NCI-H345 treated with DMSO at 0.1 percent for 48 hours (cell line): ENCODE measurements around the gene WDR86.

Experiments used
- DNase-seq: peaks from one replicate; lab custom pipeline; 2025; ENCODE audit not compliant: unreplicated experiment; lab: John Stamatoyannopoulos, UW

The WDR86 gene

DNA sequence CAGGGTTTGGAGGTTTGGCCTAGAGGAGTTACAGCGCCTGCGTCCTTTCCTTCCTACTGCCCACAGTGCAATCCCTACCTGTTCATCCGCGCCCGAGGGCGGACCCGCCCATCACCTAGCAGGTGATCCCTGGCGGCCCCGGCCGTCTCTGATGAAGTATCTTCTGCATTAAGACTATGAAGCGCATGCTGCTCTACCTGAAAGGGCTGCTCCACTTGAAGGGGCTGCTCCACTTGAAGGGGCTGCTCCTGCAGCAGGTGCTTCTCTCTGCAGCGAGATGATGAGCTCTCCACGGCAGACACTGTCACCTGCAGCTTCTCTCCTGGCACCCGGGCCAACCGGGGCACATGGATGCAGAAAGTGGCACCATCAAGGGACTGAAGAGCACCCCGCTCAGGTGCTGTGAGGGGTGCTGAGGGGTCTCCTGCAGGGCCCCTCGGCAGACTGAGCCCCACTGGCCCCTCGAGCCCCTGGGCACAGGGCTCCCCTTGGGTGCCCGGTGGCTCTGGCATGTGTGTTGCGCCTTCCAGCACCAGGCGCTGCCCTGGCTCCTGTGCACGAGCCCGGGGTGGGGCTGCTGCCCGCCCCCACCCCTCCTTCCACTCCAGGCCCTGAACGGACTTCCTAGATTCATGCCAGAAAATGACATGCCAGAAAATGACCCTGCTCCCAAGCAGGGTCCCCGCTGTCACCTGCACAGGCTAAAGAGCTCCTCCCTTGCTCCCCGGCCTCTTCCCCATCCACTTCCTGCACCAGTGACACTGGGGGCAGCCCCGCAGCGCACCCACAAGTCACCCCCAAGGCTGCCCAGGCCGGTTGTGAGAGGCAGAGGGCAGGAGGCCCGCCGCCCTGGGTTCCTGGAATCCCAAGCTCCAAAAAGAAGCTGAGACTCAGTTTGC is 29.4 kb downstream of the WDR86 start:
- DNase-seq: no peak

DNA sequence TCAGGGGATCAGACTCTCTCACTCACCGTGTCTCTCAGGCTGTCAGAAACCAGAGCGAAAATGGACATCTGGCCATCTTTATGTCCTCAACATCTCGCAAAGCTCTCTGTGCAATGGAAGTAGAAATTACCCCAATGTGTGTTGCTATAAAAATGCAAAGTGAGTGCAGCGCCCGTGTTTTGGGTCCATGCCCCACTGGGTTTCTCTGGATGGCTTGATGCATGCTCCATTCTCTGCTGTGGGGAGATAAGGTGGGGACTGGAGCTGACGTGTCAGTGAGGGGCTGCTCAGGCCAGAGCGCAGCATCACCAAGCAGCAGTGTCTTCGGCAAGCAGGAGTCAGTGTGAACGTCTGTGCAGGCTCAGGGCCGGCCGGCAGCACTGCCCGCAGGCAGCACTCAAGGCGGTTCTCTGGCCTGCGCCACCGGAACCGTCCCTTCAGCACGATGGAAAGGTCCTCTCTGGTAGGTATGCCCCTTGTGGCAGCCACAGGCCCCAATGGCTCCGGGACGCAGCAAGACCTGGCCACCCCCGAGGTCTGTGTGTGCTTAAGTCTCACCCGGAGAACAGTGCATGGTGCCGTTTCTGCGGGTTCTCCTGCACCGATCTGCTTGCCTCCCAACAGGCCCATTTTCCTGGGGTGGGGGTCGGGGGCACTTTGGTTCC is 30.2 kb downstream of the WDR86 start:
- no peak for DNase-seq

DNA sequence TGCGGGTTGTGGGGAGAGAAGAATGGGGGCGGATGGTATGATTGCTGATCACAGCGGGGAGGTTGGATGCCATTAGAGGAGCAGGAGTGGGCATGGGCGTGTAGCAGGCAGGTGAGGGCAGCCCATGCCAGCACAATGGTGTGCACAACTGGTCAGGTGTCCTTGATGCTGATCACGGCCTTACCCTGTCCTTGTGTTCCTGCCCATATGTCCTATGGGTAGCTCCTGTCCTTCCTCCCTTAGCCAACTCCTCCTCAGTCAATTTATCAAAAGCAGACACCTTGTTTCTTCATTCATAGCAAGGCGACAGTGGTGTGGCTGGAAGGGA is 30.7 kb downstream of the WDR86 start:
- no peak for DNase-seq

DNA sequence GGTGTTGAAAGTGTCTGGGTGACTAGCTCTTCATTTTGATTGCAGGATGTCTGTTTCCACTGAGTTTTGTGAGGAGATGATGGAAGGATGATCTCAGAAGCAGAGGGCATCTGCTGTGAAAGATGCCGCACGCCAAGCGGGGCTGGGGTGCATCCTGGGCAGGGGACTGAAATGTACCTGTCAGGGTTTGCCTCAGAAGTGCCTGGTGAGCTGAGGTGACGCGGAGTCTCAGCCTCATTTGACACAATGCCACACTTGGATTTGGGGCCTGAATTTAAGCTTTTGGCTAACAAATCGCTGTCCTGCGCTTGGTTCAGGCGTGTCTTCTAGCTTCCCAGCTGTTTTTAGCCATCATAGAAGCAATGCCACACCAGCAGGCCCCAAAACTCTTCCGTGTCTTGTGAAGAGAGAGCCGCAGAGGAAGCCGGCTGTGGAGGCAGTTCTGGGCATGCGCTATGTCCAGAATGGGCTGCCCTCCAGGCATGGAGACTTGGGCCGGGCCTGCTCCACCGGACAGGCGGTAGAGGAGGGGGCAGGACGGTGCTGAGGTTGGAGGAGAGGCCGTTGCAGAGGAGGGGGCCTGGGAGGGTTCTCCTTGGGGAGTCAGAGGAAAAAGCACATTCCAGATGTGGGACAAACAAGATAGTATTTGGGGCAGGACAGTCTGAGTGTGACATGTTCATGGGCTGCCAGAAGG is 31.2 kb downstream of the WDR86 start:
- no peak for DNase-seq

DNA sequence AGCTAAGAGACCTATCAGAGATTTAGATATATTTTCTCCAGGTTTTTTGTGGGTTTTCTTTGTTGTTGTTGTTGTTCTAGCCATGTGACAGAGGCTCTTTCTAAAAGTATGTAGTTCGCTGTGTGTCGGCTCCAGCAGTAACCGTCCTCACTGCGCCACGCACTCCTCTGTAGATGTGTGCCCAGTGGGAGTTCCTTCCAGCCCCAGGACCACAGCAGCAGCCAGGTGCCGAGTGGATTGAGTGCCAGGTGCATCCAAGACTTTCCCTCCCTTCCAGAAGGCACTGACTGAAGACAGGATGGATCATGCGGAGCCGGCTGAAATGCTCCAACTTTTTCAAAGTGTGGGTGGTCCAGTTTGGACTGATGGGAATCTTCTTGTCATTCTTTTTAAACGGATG is 31.8 kb downstream of the WDR86 start:
- DNase-seq: no peak

DNA sequence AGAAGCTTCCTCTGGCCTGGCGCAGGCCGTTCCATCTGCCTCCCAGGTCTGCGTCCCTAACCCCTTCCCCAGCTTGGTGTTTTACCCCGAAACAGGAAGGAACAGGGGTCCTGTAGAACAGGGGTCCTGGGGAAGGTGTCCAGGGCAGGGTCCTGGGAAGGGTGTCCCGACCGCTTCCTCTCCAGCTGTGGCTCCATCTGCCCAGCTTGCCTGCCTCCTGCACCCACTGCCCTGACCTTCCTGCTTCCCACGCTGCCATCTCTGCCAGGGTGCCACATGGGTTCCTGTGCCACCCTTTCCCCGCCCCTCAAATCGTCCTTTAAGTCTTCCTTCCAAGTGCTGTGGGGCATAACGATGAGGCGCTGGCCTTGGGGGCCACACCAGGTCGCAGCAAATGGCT is 32.4 kb downstream of the WDR86 start:
- no peak for DNase-seq

DNA sequence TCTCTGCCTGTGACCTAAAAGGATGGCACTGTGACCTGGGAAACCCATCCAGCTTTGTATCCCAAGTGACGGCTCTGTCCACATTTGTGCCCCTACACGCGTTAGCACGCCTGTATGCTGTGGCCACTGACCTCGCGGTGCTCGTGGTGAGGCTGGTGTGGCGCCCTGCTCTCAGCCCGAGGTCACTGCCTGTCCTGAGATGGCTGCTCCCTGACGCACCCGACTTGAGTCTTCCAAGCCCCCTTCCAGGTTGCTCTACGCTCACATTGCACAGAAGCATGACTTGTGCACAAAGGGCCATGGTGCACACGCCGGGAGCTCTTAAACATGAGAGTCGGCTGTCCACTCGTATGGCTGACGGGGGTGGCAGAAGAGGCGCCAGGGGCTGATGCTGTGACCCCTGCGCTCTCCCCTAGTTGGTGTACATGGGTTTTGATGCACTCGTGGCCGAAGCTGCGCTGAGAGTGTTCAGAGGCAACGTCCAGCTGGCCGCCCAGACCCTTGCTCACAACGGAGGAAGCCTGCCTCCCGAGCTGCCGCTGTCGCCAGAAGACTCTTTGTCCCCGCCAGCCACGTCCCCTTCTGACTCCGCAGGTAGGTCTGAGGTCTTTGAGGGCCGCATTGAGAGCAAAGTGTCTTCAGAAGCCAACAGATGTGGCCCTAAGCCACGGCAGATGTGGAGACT is 33.5 kb downstream of the WDR86 start:
- DNase-seq: no peak

DNA sequence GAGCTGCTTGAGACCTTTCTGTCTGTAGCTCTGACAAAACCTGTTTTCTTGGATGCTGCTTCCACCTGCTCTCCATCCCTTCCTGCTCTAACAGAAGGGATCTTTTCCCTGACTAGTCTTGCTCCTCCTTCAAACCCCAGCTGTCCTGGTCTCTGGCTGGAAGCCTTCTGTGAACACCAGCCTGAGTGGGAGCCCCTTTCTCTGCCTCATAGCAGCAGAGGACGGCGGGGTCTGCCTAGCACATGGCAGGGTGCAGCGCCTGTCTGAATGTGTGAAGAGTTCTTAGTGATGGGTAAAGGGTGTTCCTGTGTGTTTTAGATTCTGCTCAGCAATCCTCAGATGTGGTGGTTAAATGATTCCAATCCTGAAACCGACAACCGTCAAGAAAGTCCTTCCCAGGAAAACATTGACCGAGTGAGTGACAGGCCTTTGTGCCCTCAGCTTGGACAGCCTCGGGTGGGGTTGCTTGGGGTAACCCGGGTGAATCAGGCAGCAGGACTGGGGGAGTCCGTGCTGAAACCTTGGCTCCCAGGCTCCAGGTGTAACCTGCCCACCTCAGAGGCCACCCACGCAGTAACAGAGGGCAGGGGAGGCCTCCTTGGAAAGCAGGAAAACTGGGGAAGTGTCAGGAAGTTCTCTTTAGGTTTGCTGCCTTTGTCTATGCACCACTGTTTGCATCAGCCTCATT is 34.2 kb downstream of the WDR86 start:
- DNase-seq: no peak

DNA sequence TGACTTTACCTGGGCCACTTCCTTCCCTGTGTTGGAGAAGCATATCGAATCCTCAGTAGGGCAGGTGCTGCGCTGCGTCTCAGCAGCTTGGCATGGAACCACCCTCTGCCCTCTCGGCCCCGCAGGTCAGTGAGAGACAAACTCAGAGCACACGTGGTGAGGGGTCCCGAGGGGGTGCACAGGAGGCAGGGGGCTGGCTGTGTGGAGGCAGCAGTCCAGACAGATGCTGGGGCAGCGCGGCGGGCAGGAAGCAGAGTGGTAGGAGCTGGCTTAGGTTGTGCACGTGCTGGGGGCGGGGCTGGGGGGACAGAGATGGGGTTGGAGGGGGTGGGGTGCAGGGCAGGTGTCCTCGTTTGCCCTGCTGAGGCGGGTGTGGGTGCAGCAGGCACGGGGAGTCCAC is 35.1 kb downstream of the WDR86 start:
- DNase-seq: no peak

DNA sequence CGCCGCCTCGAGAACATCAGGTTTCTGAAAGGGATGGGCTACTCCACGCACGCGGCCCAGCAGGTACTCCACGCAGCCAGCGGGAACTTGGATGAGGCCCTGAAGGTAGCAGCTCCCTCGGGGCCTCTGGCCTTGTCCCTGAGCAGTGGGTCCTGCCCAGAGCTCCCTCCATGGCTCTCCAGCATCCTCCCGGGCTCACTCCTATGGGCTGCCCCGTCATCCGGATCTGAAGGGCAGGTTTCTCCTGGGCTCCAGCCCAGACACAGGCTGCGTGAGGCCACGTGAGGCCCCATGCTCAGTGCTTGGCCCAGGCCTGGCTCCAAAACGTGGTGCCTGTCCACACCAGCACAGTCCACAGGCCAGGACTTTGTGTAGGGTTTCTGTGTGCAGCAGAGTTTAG is 35.7 kb downstream of the WDR86 start:
- DNase-seq: no peak

DNA sequence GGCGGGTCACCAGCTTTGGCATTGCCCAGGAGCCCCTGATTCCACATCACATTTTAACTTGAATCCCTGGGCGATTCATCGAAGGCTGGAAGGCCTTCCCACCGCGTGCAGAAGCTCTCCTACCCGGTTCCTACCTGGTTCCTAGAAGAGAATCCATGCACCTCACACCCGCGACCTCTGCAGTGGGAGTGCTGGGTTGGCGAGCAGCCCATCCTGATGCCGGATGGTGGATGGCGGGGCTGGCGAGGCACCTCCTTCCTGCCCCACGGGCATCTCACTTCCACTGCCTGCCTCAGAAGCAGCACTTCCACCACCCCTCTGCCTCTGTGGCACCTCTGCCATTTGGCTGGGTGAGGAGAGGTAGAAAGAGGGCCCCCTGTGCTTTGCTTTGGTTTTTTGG is 36.2 kb downstream of the WDR86 start:
- no peak for DNase-seq

DNA sequence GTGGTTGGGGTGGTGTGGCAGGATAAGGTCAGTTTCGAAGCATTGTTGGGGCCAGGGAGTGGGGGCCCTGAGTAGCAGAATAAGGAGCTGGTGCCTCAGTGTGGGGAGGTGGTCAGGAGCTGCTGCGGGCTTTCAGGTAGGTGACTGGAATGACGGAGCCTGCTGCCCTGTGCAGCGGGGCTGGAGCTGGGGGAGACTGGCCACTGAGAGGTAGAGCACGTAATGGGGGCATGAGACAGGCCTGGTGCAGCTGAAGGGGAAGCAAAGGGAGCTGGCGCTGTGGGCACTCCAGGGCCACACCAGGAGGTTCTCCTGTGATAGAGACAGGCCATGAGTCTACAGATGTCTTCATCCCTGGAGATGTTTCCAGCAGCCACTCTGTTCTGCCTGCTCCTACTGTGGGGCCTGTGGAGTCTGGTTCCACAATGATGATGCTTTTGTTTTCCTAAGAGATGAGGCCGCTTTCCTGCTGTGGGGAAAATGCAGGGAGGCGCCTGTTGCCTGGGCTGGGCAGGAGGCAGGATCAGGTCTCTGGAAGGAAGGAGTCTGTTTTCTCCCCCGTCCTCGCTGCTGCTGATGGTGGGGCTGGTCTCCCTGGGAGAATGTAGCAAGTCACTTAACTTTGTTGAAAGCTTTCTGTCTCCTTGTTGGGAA is 37.1 kb downstream of the WDR86 start:
- DNase-seq: no peak

DNA sequence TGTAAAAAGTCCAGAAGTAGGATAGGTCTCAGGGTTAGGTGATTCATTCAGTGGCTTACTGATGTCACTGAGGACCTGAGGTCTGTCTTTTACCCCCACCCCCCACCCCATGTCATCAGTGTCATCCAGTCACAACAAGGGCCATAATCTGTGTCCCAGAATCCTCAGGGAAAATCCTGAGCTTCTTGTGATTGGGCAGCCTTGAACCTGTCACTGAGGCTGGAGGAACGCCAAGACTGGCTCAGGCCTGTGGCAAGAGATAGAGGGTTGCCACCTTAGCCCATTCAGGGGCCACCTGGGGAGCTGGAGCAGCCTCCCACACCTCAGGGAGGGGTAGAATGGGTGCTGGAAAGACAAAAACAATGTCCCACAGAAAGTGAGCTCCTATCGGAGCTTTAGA is 38.6 kb downstream of the WDR86 start:
- DNase-seq: no peak

DNA sequence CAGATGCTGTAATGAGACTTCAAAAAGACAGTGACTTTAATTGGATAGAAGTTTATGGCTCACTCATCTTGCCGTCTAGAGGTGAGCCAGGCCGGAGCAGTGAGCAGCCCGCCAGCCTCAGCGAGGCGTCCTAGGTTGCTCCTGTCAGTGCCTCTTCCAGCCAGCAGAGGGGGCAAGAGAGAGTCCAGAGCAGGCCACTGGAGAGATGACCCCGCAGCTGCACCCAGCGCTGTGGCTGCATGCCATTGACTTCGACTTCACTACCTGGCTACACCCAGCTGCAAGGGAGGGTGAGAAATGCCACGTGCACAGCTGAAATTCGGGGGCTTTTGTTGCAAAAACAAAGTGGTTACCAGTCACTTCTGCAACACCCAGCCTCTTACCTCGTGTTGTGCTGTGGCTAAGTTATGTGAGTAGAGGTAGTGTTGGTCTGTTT is 41.7 kb downstream of the WDR86 start:
- peak; percentile 72 for DNase-seq

DNA sequence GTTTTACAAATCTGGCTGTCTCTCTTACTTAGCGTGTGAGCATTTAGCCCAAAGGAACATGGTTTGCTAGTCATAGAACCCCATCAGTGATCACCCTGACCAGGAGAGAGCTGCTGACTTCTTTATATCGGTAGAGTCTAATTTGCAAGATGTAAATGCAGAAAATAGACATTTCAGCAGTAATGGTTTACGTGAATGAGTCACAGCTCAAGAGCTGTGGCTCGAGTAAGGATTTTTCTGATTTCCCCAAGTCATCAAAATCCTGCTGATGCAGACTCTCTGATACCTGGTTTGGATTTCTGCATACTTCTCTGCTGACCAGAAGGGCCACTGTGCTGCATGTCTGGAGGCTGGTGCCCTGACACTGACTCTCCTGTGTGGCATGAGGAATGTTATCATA is 42.6 kb downstream of the WDR86 start:
- DNase-seq: no peak

DNA sequence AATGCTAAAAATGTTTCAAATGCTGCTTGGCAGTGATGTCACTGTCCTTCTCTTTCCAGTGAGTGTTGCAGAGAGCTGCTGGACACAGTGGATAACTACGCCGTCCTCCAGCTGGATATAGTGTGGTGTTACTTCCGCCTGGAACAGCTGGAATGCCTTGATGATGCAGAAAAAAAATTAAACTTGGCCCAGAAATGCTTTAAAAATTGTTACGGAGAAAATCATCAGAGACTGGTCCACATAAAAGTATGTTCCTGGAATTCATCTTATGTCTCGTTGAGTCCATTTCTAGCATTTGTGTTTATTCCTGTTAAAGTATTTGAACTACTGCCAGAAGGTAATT is 43.0 kb downstream of the WDR86 start:
- no peak for DNase-seq

DNA sequence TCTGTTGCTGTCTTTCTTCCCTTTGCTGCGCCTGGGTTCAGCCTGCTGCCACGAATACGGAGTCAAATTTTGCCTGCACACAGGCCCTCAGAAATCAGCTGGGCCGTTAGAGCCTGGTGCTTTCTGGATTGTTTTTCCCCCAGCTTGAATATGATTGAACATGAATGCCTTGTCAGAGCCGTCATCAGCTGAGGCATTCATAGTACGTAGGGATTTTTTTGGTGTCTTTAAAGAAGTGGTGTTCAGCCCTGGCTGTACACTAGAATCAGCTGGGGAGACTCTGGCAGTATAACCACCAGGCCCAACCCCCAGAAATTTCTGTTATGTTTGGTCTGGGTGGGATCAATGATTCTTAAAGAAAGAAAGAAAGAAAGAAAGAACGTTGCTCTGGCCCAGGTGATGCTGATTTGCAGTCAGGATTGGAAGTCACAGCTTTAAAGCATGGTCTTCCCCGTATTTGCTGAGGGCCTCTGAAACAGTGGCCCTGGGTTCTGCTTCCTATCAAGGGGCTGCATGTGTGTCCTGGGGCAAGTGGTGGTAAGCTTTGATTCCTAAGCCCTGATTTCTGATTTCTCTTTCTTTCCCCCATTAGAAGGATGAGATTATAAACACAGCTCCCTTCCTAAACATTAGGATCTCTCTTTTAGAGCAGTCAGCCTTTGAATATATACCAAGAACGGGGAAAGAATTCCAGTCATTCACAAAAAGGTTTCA is 43.5 kb downstream of the WDR86 start:
- DNase-seq: no peak

DNA sequence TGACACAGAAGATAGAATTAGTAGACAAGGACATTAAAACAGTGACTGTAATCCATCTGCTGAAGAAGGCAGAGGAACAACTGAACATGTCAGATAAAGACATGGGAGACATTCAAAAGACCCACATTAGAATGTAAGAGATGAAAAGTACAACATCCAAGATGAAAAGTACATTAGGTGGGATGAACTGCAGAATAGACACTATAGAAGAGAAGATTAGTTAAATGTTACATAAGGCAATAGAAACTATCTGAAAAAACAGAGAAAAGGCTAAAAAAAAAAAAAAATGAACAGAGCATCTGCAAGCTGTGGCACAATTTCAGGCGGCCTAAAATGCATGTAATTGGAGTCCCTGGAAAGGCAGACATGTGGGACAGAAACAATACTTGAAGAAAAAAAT is 46.7 kb downstream of the WDR86 start:
- no peak for DNase-seq

DNA sequence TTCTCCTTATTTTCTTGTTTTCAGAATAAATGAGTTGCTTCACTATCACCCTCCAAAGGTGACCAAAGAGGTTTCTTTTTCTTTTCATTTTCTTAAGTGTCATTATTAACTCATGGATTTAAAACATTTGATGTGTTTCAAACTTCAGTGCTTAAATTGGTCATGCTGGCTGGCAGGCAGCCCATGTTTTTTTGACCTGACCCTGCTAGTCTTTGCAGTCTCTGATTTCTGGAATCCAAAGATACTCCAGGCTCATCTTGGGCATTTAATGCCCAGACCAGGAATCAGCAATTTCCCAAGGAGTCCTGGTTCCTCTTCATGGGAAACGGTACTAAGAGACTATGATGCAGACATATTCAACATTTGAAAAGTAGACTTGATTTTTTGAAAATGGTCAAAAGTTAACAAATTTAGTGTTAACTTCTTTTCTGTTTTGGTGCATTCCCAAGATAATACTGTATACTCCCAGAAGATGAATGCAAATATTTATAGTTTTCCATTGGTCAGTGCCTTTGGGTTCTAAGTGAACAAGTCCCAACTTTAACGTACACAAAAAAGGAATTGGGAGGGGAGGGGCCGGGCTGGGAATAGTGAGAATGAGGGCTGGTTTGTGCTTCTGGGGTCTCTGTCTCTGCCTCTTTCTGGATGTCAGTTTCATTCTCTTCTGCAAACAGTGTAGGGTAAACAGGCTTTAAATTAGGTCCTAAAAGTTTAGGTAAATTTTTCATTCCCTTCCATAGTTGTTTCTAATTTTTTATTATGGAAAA is 48.5 kb downstream of the WDR86 start:
- no peak for DNase-seq
